T-cell (primary cell): ENCODE results near the gene NUP54. TPM values are rescaled to one million over a fixed set of nuclear protein-coding genes. Genes with fewer than 3 reads are reported as not detected.

Experiments used
- ATAC-seq, 4 experiments: fragments of 200-7000 bp in 3 of 4; fragments of 150-1000 bp in 1 of 4; cut with Tn5 transposase; replicated peaks in 1 of 4; 1 replicate in 3 of 4; 2 replicates in 1 of 4; pipeline ENCODE4 v1.10.0; 2021; ENCODE audit warnings: moderate library complexity in 3 of 4, mild to moderate bottlenecking in 2 of 4, moderate number of reproducible peaks in 1 of 4
- CTCF ChIA-PET, 2 donors: fragments of 300-600 bp; sonication (Branson Sonifier 250); formaldehyde crosslinking; loops; one replicate each; lab custom pipeline; 2022; ENCODE audit warnings: antibody characterized with exemption in 2 of 2; lab: Charles Lee
- POLR2A ChIA-PET, 2 donors: fragments of 300-600 bp; sonication (Branson Sonifier 250); formaldehyde crosslinking; loops; one replicate each; lab custom pipeline; 2022; ENCODE audit warnings: antibody characterized with exemption in 2 of 2; lab: Charles Lee
- DNase-seq, 35 experiments: peaks; one replicate each; pipeline versions ENCODE4 v3.0.0 to v3.0.0-alpha.2; 2013 to 2023
- H3K27ac ChIP-seq: one replicate; pipeline ENCODE4 v1.5.1; 2013; ENCODE audit warnings: low read length
- H3K27me3 ChIP-seq, 2 experiments: replicated peaks in 1 of 2; 1 replicate in 1 of 2; 2 replicates in 1 of 2; pipeline versions ENCODE4 v1.6.1 to v1.7.0; 2013; ENCODE audit warnings: low read length in 1 of 2, mixed read lengths in 1 of 2; ENCODE audit not compliant: control insufficient read depth in 2 of 2, insufficient read depth in 2 of 2; ENCODE audit errors: extremely low read depth in 1 of 2
- H3K36me3 ChIP-seq, 2 donors: 1 replicate in 1 of 2; 2 replicates in 1 of 2; pipeline versions ENCODE4 v1.6.1 to v1.7.0; 2013; ENCODE audit warnings: low read length in 1 of 2; ENCODE audit not compliant: control insufficient read depth in 2 of 2, insufficient read depth in 1 of 2; ENCODE audit errors: extremely low read depth in 1 of 2
- H3K4me1 ChIP-seq, 2 experiments: 1 replicate in 1 of 2; 2 replicates in 1 of 2; pipeline versions ENCODE4 v1.6.1 to v1.7.0; 2013; ENCODE audit warnings: low read length in 2 of 2, mixed read lengths in 1 of 2; ENCODE audit not compliant: insufficient read depth in 2 of 2, control insufficient read depth in 1 of 2; ENCODE audit errors: extremely low read depth in 1 of 2
- H3K4me3 ChIP-seq, 2 donors: 1 replicate in 1 of 2; 2 replicates in 1 of 2; pipeline versions ENCODE4 v1.5.1 to v1.7.0; 2013; ENCODE audit warnings: mild to moderate bottlenecking in 2 of 2, low read length in 1 of 2, moderate library complexity in 1 of 2; ENCODE audit not compliant: control insufficient read depth in 1 of 2; ENCODE audit errors: extremely low read depth in 1 of 2
- H3K9me3 ChIP-seq: 2 replicates; pipeline ENCODE4 v1.7.0; 2013
- H3K27ac Mint-ChIP-seq, 2 donors: one replicate each; pipeline ENCODE4 v1.8.0; 2020 to 2021; ENCODE audit warnings: mild to moderate bottlenecking in 2 of 2, mixed read lengths in 2 of 2
- H3K27me3 Mint-ChIP-seq, 2 donors: one replicate each; pipeline ENCODE4 v1.8.0; 2021 to 2022; ENCODE audit warnings: mixed read lengths in 2 of 2
- H3K36me3 Mint-ChIP-seq: one replicate; pipeline ENCODE4 v1.8.0; 2021; ENCODE audit warnings: mixed read lengths
- H3K4me1 Mint-ChIP-seq, 3 donors: one replicate each; pipeline ENCODE4 v1.8.0; 2020 to 2022; ENCODE audit warnings: mixed read lengths in 3 of 3, mild to moderate bottlenecking in 1 of 3
- H3K4me3 Mint-ChIP-seq, 3 donors: one replicate each; pipeline ENCODE4 v1.8.0; 2020 to 2022; ENCODE audit warnings: mild to moderate bottlenecking in 3 of 3, mixed read lengths in 3 of 3, moderate library complexity in 3 of 3
- H3K9me3 Mint-ChIP-seq, 3 donors: one replicate each; pipeline ENCODE4 v1.8.0; 2020 to 2022; ENCODE audit warnings: mixed read lengths in 3 of 3
- WGBS: methylation state at CpG from one replicate; pipeline ENCODE4 v1.1.5; 2013; ENCODE audit warnings: missing lambda C conversion rate; ENCODE audit not compliant: insufficient coverage; 5-methylcytosine and 5-hydroxymethylcytosine counted together
- total RNA-seq, 35 experiments: library from RNA in 6 of 35; stranded (reverse) in 6 of 35; fragments of 120-200 nt in 1 of 35; gene quantifications; one replicate each; pipeline versions ENCODE4 v1.2.1 to v1.2.4 and lab custom pipeline; 2013 to 2026

The NUP54 gene
- total RNA-seq, 5 donors from 2014 or later (not counting 1 experiment from before 2014, with no cell fraction given): 39.5 to 88.9 (median 48.3) TPM

GRCh38 chr4:76178296-76178695 lies 30.1 kb upstream of the NUP54 start:
- POLR2A ChIA-PET: no interaction called here
- Mint-ChIP-seq H3K36me3 (peaks cover 25% of the 10 kb centered on the region), H3K27me3 (no peaks in the 10 kb centered on the region), H3K9me3 (no peaks in the 10 kb centered on the region), H3K4me3 (no peak overlapping the region), H3K27ac (no peak overlapping the region), H3K4me1 (peaks cover 0 to 2% (median 0%) of the 10 kb centered on the region in 3 donors)
- Histone ChIP-seq H3K4me3 (no peak overlapping the region), H3K27me3 (no peaks in the 10 kb centered on the region), H3K27ac (no peak overlapping the region), H3K4me1 (peaks cover 0 to 3% of the 10 kb centered on the region in 2 experiments), H3K36me3 (peaks cover 0 to 24% of the 10 kb centered on the region in 2 donors), H3K9me3 (no peaks in the 10 kb centered on the region)
- no peak for ATAC-seq
- CTCF ChIA-PET: interaction anchor here (0.6 to 5.3 kb wide), 4 partner anchors 199 to 1037 kb away, joined by 3 to 151 read pairs (median 26); no protein-coding TSS in a partner anchor
- DNase-seq: no peak
- WGBS: 60% methylated on average over 2 of the region's 2 CpGs

- POLR2A ChIA-PET: interaction anchor here in 1 of 2 donors (0.5 kb wide), 1 partner anchor 1009 kb away, joined by 5 read pairs; no protein-coding TSS in a partner anchor
- Mint-ChIP-seq H3K27me3 (no peaks in the 10 kb centered on the region), H3K36me3 (peaks cover 29% of the 10 kb centered on the region), H3K9me3 (no peaks in the 10 kb centered on the region), H3K4me1 (peaks cover 0 to 2% (median 0%) of the 10 kb centered on the region in 3 donors), H3K27ac (no peak overlapping the region), H3K4me3 (no peak overlapping the region)
- H3K4me3 ChIP-seq: no peak overlapping the region
- ATAC-seq: no peak
- H3K27ac ChIP-seq: no peak overlapping the region
- peaks cover 0 to 3% of the 10 kb centered on the region in 2 experiments for H3K4me1 ChIP-seq
- DNase-seq: no peak
- peaks cover 0 to 25% of the 10 kb centered on the region in 2 donors for H3K36me3 ChIP-seq
- no peaks in the 10 kb centered on the region for H3K27me3 ChIP-seq
- H3K9me3 ChIP-seq: no peaks in the 10 kb centered on the region
- CTCF ChIA-PET: interaction anchor here (0.6 to 5.3 kb wide), 5 partner anchors 182 to 1026 kb away, joined by 3 to 151 read pairs (median 6); no protein-coding TSS in a partner anchor
Observed at GRCh38 chr4:76177709-76178108, 29.5 kb upstream of the NUP54 start.

- Histone ChIP-seq H3K4me1 (peaks cover 0 to 3% of the 10 kb centered on the region in 2 experiments), H3K36me3 (peaks cover 0 to 27% of the 10 kb centered on the region in 2 donors), H3K9me3 (no peaks in the 10 kb centered on the region), H3K4me3 (no peak overlapping the region), H3K27me3 (no peaks in the 10 kb centered on the region), H3K27ac (no peak overlapping the region)
- ATAC-seq: no peak
- Mint-ChIP-seq H3K27me3 (no peaks in the 10 kb centered on the region), H3K36me3 (peaks cover 29% of the 10 kb centered on the region), H3K9me3 (no peaks in the 10 kb centered on the region), H3K27ac (no peak overlapping the region), H3K4me3 (no peak overlapping the region), H3K4me1 (peaks cover 0 to 2% (median 0%) of the 10 kb centered on the region in 3 donors)
- POLR2A ChIA-PET: no interaction called here
- no peak for DNase-seq
- CTCF ChIA-PET: no interaction called here
- 100% methylated on average over 1 of the region's 1 CpG for WGBS
Observed at GRCh38 chr4:76175336-76175735, 27.1 kb upstream of the NUP54 start.

GRCh38 chr4:76174216-76174615 lies 26.0 kb upstream of the NUP54 start:
- Mint-ChIP-seq H3K4me1 (no peaks in the 10 kb centered on the region), H3K9me3 (no peaks in the 10 kb centered on the region), H3K36me3 (peaks cover 34% of the 10 kb centered on the region), H3K27me3 (no peaks in the 10 kb centered on the region), H3K4me3 (no peak overlapping the region), H3K27ac (no peak overlapping the region)
- no peaks in the 10 kb centered on the region for H3K4me1 ChIP-seq
- POLR2A ChIA-PET: no interaction called here
- CTCF ChIA-PET: interaction anchor here in 1 of 2 donors (0.6 kb wide), 1 partner anchor 1885 kb away, joined by 4 read pairs; no protein-coding TSS in a partner anchor
- peaks cover 0 to 33% of the 10 kb centered on the region in 2 donors for H3K36me3 ChIP-seq
- WGBS: 100% methylated on average over 2 of the region's 6 CpGs
- no peak overlapping the region for H3K27ac ChIP-seq
- no peak overlapping the region for H3K4me3 ChIP-seq
- no peaks in the 10 kb centered on the region for H3K27me3 ChIP-seq
- no peak for DNase-seq
- H3K9me3 ChIP-seq: no peaks in the 10 kb centered on the region
- ATAC-seq: no peak

GRCh38 chr4:76168688-76169087 lies 20.5 kb upstream of the NUP54 start:
- H3K27me3 ChIP-seq: no peaks in the 10 kb centered on the region
- no peak overlapping the region for H3K4me3 ChIP-seq
- Mint-ChIP-seq H3K36me3 (peaks cover 43% of the 10 kb centered on the region), H3K4me1 (no peaks in the 10 kb centered on the region), H3K27ac (no peak overlapping the region), H3K27me3 (no peaks in the 10 kb centered on the region), H3K4me3 (no peak overlapping the region), H3K9me3 (no peaks in the 10 kb centered on the region)
- no peak overlapping the region for H3K27ac ChIP-seq
- POLR2A ChIA-PET: no interaction called here
- no peaks in the 10 kb centered on the region for H3K4me1 ChIP-seq
- WGBS: 98% methylated on average over 3 of the region's 3 CpGs
- H3K9me3 ChIP-seq: no peaks in the 10 kb centered on the region
- ATAC-seq (no peak), DNase-seq (no peak)
- CTCF ChIA-PET: no interaction called here
- H3K36me3 ChIP-seq: peaks cover 5 to 43% of the 10 kb centered on the region in 2 donors

- 100% methylated on average over 1 of the region's 3 CpGs for WGBS
- H3K27ac Mint-ChIP-seq: no peak overlapping the region
- no peak overlapping the region for H3K4me3 ChIP-seq
- DNase-seq (no peak), ATAC-seq (no peak)
- peaks cover 57% of the 10 kb centered on the region for H3K36me3 Mint-ChIP-seq
- peaks cover 5 to 57% of the 10 kb centered on the region in 2 donors for H3K36me3 ChIP-seq
- no peaks in the 10 kb centered on the region for H3K9me3 Mint-ChIP-seq
- no peaks in the 10 kb centered on the region for H3K4me1 Mint-ChIP-seq
- H3K4me3 Mint-ChIP-seq: no peak overlapping the region
- ChIA-PET CTCF (interaction anchor here in 1 of 2 donors (0.6 kb wide), 1 partner anchor 11 kb away, joined by 3 read pairs; no protein-coding TSS in a partner anchor), POLR2A (no interaction called here)
- H3K27me3 Mint-ChIP-seq: no peaks in the 10 kb centered on the region
- H3K27ac ChIP-seq: no peak overlapping the region
- no peaks in the 10 kb centered on the region for H3K4me1 ChIP-seq
- no peaks in the 10 kb centered on the region for H3K9me3 ChIP-seq
- no peaks in the 10 kb centered on the region for H3K27me3 ChIP-seq
Observed at GRCh38 chr4:76166480-76166879, 18.3 kb upstream of the NUP54 start.
